Measurements from ENCODE around the gene PAM. TPM values are rescaled to one million over a fixed set of nuclear protein-coding genes. Genes with fewer than 3 reads are reported as not detected.

The PAM gene
- total RNA-seq, 3 donors from 2014 or later: 159 to 227 (median 193) TPM

DNA sequence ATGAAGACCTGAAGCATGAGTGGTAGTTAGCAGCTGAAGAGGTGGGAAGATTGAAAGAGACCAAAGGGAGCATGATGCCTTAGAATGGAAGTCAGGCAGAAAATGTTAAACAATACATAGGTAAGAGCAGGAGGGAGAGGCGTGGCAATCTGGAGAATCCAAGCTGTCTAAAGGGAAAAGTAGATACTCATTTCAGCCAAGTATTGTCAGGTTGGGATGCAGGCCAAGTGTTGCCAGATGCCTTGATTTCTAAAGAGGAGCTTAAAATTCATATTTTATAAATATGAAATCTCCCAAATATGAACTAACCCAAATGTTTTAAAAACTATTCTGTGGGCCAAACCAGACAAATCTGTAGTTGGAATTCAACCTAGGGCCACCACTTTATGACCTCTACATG, 4.2 kb downstream of the PAM start:
- Histone ChIP-seq H3K4me1 (peaks cover 0 to 13% of the 10 kb centered on the region in 2 donors), H3K36me3 (no peaks in the 10 kb centered on the region), H3K9me3 (no peaks in the 10 kb centered on the region), H3K27ac (no peak overlapping the region), H3K27me3 (no peaks in the 10 kb centered on the region), H3K4me3 (no peak overlapping the region)
- intact Hi-C loops (cut with DNase I; ENCODE audit: low total_unique reads): no loop called here
- TF ChIP-seq POLR2A (IDR thresholded peaks at IDR 0.05): no peak
- no peak for TF ChIP-seq POLR2AphosphoS5 (IDR thresholded peaks at IDR 0.05)
- TF ChIP-seq, protein P1, sequence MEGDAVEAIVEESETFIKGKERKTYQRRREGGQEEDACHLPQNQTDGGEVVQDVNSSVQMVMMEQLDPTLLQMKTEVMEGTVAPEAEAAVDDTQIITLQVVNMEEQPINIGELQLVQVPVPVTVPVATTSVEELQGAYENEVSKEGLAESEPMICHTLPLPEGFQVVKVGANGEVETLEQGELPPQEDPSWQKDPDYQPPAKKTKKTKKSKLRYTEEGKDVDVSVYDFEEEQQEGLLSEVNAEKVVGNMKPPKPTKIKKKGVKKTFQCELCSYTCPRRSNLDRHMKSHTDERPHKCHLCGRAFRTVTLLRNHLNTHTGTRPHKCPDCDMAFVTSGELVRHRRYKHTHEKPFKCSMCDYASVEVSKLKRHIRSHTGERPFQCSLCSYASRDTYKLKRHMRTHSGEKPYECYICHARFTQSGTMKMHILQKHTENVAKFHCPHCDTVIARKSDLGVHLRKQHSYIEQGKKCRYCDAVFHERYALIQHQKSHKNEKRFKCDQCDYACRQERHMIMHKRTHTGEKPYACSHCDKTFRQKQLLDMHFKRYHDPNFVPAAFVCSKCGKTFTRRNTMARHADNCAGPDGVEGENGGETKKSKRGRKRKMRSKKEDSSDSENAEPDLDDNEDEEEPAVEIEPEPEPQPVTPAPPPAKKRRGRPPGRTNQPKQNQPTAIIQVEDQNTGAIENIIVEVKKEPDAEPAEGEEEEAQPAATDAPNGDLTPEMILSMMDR (IDR thresholded peaks at IDR 0.05): no peak
- no peak for DNase-seq (ENCODE audit: low spot score in 2 of 2)

DNA sequence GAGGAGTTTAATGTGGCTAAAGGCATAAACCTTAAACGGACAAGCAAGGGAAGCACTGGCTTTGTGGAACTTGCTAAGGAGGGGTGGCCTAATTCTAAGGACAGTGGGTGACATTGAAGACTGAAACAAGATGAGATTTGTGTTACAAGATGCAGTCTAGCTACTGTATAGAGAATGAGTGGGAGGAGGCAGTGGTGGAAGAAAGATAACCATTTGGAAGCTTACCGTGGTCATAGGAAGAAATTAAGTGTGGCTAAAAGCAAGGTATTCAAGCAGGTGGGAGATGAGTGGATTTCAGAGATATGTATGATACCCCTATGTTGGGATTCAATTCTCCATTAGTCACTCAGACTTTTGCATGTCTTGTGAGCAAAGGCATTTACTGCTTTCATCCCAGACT, 4.6 kb downstream of the PAM start:
- TF ChIP-seq, protein P1 (IDR thresholded peaks at IDR 0.05): no peak
- TF ChIP-seq POLR2A (IDR thresholded peaks at IDR 0.05): no peak
- TF ChIP-seq POLR2AphosphoS5 (IDR thresholded peaks at IDR 0.05): no peak
- Histone ChIP-seq H3K4me3 (no peak overlapping the region), H3K27me3 (no peaks in the 10 kb centered on the region), H3K4me1 (peaks cover 0 to 13% of the 10 kb centered on the region in 2 donors), H3K27ac (no peak overlapping the region), H3K9me3 (no peaks in the 10 kb centered on the region), H3K36me3 (no peaks in the 10 kb centered on the region)
- intact Hi-C loops (cut with DNase I; ENCODE audit: low total_unique reads): loop anchor here (5.0 kb wide), 1 partner anchor 463 kb away; no protein-coding TSS in a partner anchor
- no peak for DNase-seq (ENCODE audit: low spot score in 2 of 2)

DNA sequence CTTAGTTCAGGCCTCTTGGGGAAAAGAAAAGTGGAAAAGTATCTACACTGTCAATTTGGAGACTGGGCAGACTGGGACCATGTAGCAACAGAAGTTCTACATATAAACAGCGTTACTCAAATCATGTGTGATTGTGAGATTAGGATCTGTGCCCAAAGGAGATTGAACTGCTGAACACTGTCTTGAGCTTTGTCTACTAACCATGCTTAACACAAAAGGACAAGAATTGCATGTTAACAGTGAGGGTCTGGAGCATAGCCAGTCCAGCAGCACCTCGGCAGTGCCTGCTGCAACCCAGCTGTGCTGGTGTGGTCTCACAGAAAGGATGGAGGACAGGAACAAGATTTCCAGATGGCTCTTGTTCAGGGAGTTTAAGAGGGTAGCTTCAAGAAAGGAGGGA, 5.7 kb downstream of the PAM start:
- DNase-seq (ENCODE audit: low spot score in 2 of 2): no peak
- H3K4me1 ChIP-seq: peaks cover 0 to 13% of the 10 kb centered on the region in 2 donors
- H3K9me3 ChIP-seq: no peaks in the 10 kb centered on the region
- intact Hi-C loops (cut with DNase I; ENCODE audit: low total_unique reads): loop anchor here (5.0 kb wide), 1 partner anchor 461 kb away; no protein-coding TSS in a partner anchor
- H3K27me3 ChIP-seq: no peaks in the 10 kb centered on the region
- H3K36me3 ChIP-seq: no peaks in the 10 kb centered on the region
- no peak overlapping the region for H3K27ac ChIP-seq
- H3K4me3 ChIP-seq: no peak overlapping the region
- no peak for TF ChIP-seq POLR2A (IDR thresholded peaks at IDR 0.05)
- no peak for TF ChIP-seq POLR2AphosphoS5 (IDR thresholded peaks at IDR 0.05)
- TF ChIP-seq, protein P1 (IDR thresholded peaks at IDR 0.05): no peak

DNA sequence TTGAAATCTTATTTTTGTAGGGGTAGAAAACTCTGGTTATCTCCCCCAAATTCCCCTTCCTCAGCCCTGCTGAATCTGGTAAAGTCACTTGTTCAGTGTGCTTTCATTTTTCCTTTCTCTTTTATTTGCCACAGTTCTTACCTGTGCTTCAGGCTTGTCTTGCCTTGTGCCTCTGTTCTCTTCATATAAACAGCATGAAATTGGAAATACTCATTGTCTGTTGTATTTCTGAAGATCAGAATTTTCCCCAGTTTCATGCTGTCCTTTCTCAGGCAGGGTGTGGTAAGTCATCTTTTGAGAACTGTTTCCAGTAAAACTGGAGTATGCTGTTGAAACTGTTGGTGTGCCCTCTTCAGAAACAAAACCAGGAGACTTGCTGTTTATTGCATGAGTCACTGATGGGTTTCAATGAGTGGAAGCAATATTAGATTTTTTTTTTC, 7.0 kb downstream of the PAM start:
- Histone ChIP-seq H3K4me1 (peaks cover 0 to 9% of the 10 kb centered on the region in 2 donors), H3K9me3 (no peaks in the 10 kb centered on the region), H3K27ac (peak overlapping the region in 1 of 2 donors; percentile 17), H3K27me3 (no peaks in the 10 kb centered on the region), H3K4me3 (no peak overlapping the region), H3K36me3 (no peaks in the 10 kb centered on the region)
- no peak for DNase-seq (ENCODE audit: low spot score in 2 of 2)
- no peak for TF ChIP-seq POLR2A (IDR thresholded peaks at IDR 0.05)
- TF ChIP-seq POLR2AphosphoS5 (IDR thresholded peaks at IDR 0.05): no peak
- TF ChIP-seq, protein P1 (IDR thresholded peaks at IDR 0.05): no peak
- intact Hi-C loops (cut with DNase I; ENCODE audit: low total_unique reads): loop anchor here (1.0 to 5.0 kb wide), 2 partner anchors 11 to 460 kb away; no protein-coding TSS in a partner anchor

DNA sequence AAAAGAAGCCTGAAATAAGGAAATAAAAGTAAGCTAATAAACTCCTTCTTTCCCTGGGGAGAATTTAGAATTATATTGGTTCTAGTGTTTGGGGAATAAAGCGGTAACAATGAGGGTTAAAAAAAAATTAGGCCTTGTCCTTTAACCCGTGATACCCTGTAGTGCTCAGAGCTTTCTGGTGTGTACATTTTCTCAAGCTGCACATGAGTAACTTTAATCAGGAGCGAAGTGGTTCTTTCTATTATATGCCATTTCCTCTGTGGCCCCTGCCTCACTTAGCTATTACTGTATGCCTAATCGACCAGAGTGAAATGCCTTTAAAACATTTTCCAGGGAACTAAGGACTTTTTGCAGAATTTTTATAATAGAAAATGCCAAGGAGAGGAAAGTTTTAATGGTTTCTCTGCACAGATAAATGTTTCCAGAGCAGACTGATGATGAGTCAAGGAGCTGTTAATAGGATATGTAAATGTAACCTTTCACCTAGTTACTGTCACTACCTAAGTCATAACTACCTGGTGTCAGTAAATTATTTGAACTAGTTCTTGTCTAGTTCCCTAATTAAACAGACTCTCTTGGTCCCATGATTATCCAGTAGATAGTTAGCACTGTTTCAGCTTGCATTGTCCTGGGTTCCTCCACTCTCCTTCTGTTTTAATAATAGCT, 7.6 kb downstream of the PAM start:
- Histone ChIP-seq H3K27me3 (no peaks in the 10 kb centered on the region), H3K4me1 (peaks cover 0 to 9% of the 10 kb centered on the region in 2 donors), H3K4me3 (no peak overlapping the region), H3K9me3 (no peaks in the 10 kb centered on the region), H3K36me3 (no peaks in the 10 kb centered on the region), H3K27ac (peak overlapping the region in 1 of 2 donors; percentile 17)
- TF ChIP-seq, protein P1 (IDR thresholded peaks at IDR 0.05): no peak
- TF ChIP-seq POLR2A (IDR thresholded peaks at IDR 0.05): no peak
- TF ChIP-seq POLR2AphosphoS5 (IDR thresholded peaks at IDR 0.05): no peak
- intact Hi-C loops (cut with DNase I; ENCODE audit: low total_unique reads): loop anchor here (1.0 to 5.0 kb wide), 2 partner anchors 11 to 460 kb away; no protein-coding TSS in a partner anchor
- no peak for DNase-seq (ENCODE audit: low spot score in 2 of 2)

Measured in breast epithelium (tissue), 4 donors.